ENCODE measurements around the gene SMPX.

Gene SMPX

DNA sequence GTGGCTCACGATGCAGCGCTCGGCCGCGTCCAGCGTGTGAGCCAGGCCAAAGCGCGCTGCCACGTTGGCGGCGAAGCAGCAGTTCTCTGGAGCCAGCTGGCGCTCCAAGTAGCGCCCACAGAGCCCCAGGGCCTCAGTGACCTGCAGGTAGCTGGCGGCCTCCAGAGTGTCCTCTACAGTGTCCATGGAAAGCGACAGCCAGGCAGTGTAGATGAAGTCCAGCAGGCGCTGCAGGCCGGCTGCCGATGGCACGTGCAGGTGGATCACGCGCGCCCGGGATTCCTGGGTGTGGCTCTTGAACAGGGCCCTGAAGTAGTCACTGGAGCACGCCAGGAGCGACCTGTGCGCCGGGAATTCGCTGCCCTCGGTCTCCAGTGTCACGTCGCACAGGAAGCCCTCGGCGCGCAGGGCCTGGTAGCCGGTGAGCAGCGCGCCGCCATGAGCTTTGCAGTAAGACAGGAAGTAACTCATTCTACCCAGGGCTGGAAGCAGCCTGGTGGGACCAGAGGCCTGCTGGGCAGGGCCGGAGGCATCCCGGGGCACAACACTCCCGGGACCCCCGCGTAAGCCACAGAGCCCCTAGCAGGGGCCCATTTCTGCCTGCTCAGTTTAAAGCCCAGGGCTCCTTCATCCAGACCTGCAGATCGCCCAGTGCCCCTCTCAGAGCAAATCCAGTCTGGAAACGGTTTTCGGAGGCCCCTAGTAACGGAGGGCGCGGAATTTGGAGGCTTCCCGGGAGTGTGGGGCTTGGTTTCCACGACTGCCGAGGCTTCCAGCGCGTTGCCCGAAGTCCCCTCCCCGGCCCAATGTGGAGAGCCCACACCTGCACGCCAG is 100.4 kb downstream of the SMPX start:
- DNase-seq (ENCODE audit: low read depth in 3 of 3): no peak

DNA sequence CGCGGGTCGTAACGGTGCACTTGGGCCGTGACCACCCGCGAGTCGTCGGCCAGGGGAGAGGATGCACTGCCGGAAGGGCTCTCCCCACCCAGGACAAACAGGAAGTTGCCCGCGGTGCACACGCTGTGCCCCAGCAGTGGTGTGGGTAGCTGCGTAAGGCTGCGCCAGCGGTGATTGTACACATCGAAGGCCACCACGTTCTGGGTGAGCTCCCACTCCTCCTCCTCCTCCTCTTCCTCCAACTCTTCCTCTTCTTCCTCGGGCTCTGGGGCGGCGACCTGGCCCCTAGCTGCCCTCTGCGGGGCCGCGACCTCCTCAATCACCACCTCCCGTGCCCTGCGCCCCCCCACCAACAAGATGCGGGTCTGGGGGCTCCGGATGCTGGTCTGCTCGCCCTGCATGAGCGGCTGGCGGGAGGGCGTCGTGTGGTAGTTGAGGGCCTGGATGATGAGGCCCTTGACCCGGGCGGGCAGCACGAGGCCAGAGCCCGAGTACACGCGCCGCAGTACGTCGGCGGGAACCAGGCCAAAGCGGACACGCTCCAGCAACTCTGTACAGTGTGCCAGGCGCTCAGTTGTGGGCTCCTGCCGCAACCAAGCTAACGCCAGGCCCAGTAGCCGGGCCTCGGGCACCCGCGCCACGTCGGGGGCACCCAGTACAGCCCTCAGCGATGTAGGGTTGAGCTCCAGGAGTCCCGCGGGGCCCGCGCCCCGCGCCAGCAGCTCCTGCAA is 101.2 kb downstream of the SMPX start:
- no peak for DNase-seq (ENCODE audit: low read depth in 3 of 3)
